ENCODE measurements around the gene LMTK3. TPM values are rescaled to one million over a fixed set of nuclear protein-coding genes. Genes with fewer than 3 reads are reported as not detected.

LMTK3 gene
- polyA plus RNA-seq, 1 donor from 2014 or later: 8.1 TPM

DNA sequence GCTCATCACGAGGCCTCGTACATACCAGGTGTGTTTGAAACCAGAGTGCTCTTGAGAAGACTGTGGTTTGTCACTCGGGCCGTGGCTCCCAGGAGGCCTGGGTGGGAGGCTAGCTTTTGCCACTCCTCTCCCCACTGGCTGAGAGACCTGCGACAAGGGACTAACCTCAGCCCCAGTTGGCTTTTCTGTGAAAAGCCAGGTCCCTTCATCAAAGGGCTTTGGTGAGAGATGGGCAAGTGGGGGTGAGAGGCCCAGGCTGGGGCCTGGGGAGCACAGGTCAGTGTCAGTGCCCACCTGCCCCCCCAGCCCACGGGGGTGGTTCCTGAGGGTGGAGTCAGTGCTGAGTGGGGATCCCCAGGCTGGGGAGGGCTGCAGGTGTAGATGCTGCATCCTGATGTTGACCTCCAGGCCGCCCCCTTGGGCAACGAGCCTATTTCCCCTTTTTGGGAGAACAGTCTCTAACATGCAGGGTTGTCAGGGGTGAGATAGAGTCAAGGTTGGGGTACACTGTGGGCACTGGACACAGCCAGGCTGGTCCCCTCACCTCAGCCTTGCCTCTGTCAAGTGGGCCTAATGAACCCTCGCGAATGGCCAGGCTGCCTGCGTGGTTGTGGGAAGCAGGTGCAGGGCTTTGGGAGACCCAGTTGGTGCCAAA lies 55.6 kb downstream of the LMTK3 start:
- TF ChIP-seq EP300 (conservative IDR thresholded peaks at IDR 0.05; ENCODE audit: poor library complexity, severe bottlenecking) (no peak), TAF1 (IDR thresholded peaks at IDR 0.05; ENCODE audit: low read depth) (no peak), POLR2AphosphoS5 (IDR thresholded peaks at IDR 0.05) (no peak), REST (IDR thresholded peaks at IDR 0.05; ENCODE audit: borderline replicate concordance) (no peak), MXI1 (conservative IDR thresholded peaks at IDR 0.05; ENCODE audit: poor library complexity, severe bottlenecking) (no peak), SMC3 (conservative IDR thresholded peaks at IDR 0.05; ENCODE audit: poor library complexity) (no peak), EZH2 (IDR thresholded peaks at IDR 0.05; ENCODE audit: borderline replicate concordance, insufficient read depth, low read length, poor library complexity, severe bottlenecking) (no peak)
- TF ChIP-seq, protein P1, sequence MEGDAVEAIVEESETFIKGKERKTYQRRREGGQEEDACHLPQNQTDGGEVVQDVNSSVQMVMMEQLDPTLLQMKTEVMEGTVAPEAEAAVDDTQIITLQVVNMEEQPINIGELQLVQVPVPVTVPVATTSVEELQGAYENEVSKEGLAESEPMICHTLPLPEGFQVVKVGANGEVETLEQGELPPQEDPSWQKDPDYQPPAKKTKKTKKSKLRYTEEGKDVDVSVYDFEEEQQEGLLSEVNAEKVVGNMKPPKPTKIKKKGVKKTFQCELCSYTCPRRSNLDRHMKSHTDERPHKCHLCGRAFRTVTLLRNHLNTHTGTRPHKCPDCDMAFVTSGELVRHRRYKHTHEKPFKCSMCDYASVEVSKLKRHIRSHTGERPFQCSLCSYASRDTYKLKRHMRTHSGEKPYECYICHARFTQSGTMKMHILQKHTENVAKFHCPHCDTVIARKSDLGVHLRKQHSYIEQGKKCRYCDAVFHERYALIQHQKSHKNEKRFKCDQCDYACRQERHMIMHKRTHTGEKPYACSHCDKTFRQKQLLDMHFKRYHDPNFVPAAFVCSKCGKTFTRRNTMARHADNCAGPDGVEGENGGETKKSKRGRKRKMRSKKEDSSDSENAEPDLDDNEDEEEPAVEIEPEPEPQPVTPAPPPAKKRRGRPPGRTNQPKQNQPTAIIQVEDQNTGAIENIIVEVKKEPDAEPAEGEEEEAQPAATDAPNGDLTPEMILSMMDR (IDR thresholded peaks at IDR 0.05; ENCODE audit: poor library complexity, severe bottlenecking): no peak

GRCh38 chr19:48455171-48455907 lies 56.3 kb downstream of the LMTK3 start, which contains the start of gene KCNJ14:
Gene KCNJ14, plus strand, starts transcription at chr19:48455574. Its CDS starts 6,151 bp downstream, at chr19:48461725.
- H2AFZ ChIP-seq (ENCODE audit: low read depth, low read length): no peak within 1 kb of the TSS
- H3K9ac ChIP-seq (ENCODE audit: low read length): no peak within 1 kb of the TSS
- no peaks in the 10 kb centered on the region for H4K20me1 ChIP-seq (ENCODE audit: insufficient read depth)
- TF ChIP-seq, protein P1 (IDR thresholded peaks at IDR 0.05; ENCODE audit: poor library complexity, severe bottlenecking): no peak
- TF ChIP-seq EZH2 (IDR thresholded peaks at IDR 0.05; ENCODE audit: borderline replicate concordance, insufficient read depth, low read length, poor library complexity, severe bottlenecking) (no peak), EP300 (conservative IDR thresholded peaks at IDR 0.05; ENCODE audit: poor library complexity, severe bottlenecking) (no peak), POLR2AphosphoS5 (IDR thresholded peaks at IDR 0.05) (no peak), SMC3 (conservative IDR thresholded peaks at IDR 0.05; ENCODE audit: poor library complexity) (no peak), MXI1 (conservative IDR thresholded peaks at IDR 0.05; ENCODE audit: poor library complexity, severe bottlenecking) (no peak), TAF1 (IDR thresholded peaks at IDR 0.05; ENCODE audit: low read depth) (no peak), RAD21 (conservative IDR thresholded peaks at IDR 0.05) (no peak), REST (IDR thresholded peaks at IDR 0.05; ENCODE audit: borderline replicate concordance) (no peak)
- no peak within 1 kb of the TSS for H3K4me2 ChIP-seq (ENCODE audit: low read length)
- H3K79me2 ChIP-seq (replicated peaks; ENCODE audit: insufficient read depth, low read length): no peaks in the 10 kb centered on the region
- H3F3A ChIP-seq (ENCODE audit: insufficient read depth, low read length, poor library complexity, severe bottlenecking): no peaks in the 10 kb centered on the region
- no peak within 1 kb of the TSS for H3K27ac ChIP-seq (ENCODE audit: low read length)
- no peak within 1 kb of the TSS for H3K4me3 ChIP-seq (ENCODE audit: low read length)
- no peaks in the 10 kb centered on the region for H3K9me2 ChIP-seq (ENCODE audit: insufficient read depth, low read length)
- H3K27me3 ChIP-seq (ENCODE audit: insufficient read depth, low read depth, low read length): no peaks in the 10 kb centered on the region
- H3K36me3 ChIP-seq (ENCODE audit: insufficient read depth, low read length): no peaks in the 10 kb centered on the region
- no peaks in the 10 kb centered on the region for H3K9me3 ChIP-seq (ENCODE audit: low read length)

More for the DNA sequence above, 55.6 kb downstream of the LMTK3 start:
- Histone ChIP-seq H3K9me2 (ENCODE audit: insufficient read depth, low read length) (no peaks in the 10 kb centered on the region), H2AFZ (ENCODE audit: low read depth, low read length) (no peak overlapping the region), H3F3A (ENCODE audit: insufficient read depth, low read length, poor library complexity, severe bottlenecking) (no peaks in the 10 kb centered on the region), H3K4me3 (ENCODE audit: low read length) (no peak overlapping the region), H3K36me3 (ENCODE audit: insufficient read depth, low read length) (no peaks in the 10 kb centered on the region), H4K20me1 (ENCODE audit: insufficient read depth) (no peaks in the 10 kb centered on the region), H3K4me2 (ENCODE audit: low read length) (no peak overlapping the region), H3K9ac (ENCODE audit: low read length) (no peak overlapping the region), H3K9me3 (ENCODE audit: low read length) (no peaks in the 10 kb centered on the region), H3K27ac (ENCODE audit: low read length) (no peak overlapping the region), H3K27me3 (ENCODE audit: insufficient read depth, low read depth, low read length) (no peaks in the 10 kb centered on the region), H3K79me2 (replicated peaks; ENCODE audit: insufficient read depth, low read length) (no peaks in the 10 kb centered on the region)
